NCI-H2227 treated with DMSO at 0.1 percent for 48 hours (cell line): ENCODE measurements around the gene OPN5.
"Not testable (repeated sequence)": the region's sequence is repeated elsewhere in the genome, so short reads cannot be mapped to it uniquely, and the experiment has no call there.

Experiments used
- DNase-seq: peaks from one replicate; lab custom pipeline; 2025; lab: John Stamatoyannopoulos, UW

Gene OPN5, protein sequence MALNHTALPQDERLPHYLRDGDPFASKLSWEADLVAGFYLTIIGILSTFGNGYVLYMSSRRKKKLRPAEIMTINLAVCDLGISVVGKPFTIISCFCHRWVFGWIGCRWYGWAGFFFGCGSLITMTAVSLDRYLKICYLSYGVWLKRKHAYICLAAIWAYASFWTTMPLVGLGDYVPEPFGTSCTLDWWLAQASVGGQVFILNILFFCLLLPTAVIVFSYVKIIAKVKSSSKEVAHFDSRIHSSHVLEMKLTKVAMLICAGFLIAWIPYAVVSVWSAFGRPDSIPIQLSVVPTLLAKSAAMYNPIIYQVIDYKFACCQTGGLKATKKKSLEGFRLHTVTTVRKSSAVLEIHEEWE

GRCh38 chr6:47781732-47782131 lies at the start of gene OPN5:
Gene OPN5, plus strand, starts transcription at chr6:47782032. Its CDS starts 35 bp downstream, at chr6:47782067.
- DNase-seq = no peak

DNA sequence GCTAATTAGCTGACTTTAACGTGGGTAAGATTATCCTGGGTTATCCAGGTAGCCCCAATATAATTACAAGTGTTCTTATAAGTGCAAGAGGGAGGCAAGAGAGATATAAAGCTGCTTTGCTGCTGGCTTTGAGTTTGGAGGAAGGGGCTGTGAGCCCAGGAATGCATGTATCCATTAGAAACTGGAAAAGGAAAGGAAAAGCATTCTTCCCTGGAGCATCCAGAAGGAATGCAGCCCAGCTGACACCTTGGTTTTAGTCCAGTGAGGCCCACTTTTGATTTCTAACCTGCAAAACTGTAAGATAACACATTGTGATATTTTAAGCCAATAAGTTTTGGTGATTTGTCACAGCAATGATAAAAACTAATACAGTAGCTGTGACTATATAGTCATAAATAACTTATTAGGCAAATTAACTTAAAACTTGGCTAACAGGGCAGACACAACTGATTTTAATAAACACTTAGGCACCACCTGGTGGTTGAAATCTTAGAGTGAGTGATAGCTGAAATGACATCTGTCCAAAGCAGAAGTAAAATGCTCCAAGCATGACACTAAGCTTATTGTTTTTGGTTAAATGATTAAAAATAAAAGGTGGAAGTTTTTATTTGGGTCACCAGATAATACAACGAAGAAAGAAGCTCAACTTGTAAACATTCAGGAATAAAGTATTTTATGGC lies 47.8 kb upstream of the OPN5 start:
- DNase-seq = no peak

- no peak for DNase-seq
These were observed 46.9 kb upstream of the OPN5 start for GRCh38 chr6:47734831-47735481.

GRCh38 chr6:47736083-47736700 lies 45.6 kb upstream of the OPN5 start:
- DNase-seq = no peak

DNA sequence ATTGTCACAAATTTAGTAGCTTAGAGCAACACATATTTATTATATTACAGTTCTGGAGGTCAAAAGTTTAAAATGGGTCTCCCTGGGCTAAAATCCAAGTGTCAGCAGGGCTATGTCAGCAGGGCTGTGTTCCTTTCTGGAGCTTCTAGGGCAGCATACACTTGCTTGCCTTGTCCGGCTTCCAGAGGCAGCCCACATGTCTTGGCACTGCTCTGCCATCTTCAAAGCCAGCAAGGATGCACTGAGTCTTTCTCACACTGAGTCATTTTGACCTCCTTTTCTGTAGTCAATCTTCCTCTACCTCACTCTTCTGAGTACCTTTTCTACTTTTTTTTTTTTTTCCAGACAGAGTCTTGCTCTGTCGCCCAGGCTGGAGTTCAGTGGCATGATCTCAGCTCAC lies 44.4 kb upstream of the OPN5 start:
- no peak for DNase-seq

GRCh38 chr6:47740714-47741113 lies 41.1 kb upstream of the OPN5 start:
- DNase-seq = no peak

DNA sequence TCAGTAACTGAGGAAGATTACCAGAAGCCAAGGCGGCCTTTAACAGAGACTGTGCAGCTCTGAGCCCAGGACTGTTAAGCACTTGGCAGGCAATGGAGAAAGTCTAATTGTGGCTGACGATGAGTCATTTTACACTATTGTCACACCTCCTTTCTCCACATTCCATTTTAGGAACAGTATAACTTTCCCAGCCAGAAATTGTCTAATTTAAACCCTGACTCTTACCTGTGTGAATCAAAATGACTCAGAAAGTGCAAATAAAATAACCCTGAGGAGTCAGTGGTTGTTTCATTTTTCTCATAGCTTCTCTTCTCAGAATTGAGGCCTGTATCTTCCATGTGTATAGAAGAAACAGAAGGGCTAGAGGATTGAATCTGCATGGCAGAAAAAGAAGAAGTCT lies 40.0 kb upstream of the OPN5 start:
- DNase-seq = no peak

- no peak for DNase-seq
These were observed 38.1 kb upstream of the OPN5 start for GRCh38 chr6:47743744-47744143.

GRCh38 chr6:47745269-47745668 lies 36.6 kb upstream of the OPN5 start:
- not testable (repeated sequence) for DNase-seq

DNA sequence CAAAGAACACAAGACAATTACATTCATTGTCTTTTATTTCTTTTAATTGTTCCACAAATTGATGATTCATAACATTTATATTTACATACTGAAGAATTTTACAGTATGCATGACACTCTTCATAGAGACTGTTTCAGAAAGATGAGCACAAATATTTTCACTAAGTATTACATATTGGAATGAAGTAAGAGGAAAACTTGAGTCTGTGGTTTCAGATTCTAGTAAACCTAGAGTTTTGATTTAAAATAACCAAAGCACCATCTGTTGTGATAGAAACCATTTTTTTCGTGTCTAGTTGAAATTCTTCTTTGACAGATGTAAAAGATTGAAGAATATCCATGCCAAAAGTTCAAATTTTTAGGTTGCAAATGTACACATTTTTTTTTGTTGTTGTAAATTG lies 32.1 kb upstream of the OPN5 start:
- DNase-seq = no peak

DNA sequence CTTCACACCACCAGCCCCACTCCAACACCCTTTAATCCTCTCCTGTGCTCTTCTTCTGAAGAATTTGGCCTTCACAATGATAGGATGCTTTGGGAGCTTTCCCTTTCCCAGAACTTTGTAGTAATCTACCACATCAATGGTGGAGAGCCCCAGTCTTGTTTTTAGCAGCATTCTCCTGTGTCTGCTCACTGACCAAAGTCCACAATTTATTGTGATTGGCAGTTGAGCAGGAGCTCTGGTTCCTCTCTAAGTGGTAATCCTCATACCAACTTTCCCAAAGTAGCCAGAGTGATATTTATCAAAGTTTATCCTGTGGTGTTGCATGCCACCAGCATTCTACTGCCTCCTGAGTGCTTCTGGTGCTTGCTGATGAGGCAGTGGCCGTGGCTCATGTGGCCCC lies 29.0 kb upstream of the OPN5 start:
- no peak for DNase-seq

- DNase-seq = no peak
These were observed 22.5 kb upstream of the OPN5 start for GRCh38 chr6:47759364-47759763.

DNA sequence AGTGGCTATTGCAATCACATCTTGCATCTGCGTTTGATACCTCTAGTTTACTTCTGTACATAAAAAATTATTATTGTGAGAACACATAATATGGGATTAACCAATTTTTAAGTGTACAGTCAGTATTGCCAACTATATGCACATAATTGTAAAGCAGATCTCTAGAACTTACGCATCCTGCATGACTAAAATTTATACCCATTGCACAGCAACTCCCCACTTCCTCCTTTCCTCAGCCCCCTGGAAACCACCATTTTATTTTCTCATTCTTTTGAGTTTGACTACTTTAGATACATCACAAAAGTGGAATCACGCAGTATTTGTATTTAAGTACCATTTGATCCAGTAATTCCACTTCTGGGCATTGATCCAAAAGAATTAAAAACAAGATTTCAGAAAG lies 19.3 kb upstream of the OPN5 start:
- no peak for DNase-seq

- no peak for DNase-seq
These were observed 15.4 kb upstream of the OPN5 start for GRCh38 chr6:47766445-47766844.

GRCh38 chr6:47767102-47767501 lies 14.7 kb upstream of the OPN5 start:
- DNase-seq = no peak

DNA sequence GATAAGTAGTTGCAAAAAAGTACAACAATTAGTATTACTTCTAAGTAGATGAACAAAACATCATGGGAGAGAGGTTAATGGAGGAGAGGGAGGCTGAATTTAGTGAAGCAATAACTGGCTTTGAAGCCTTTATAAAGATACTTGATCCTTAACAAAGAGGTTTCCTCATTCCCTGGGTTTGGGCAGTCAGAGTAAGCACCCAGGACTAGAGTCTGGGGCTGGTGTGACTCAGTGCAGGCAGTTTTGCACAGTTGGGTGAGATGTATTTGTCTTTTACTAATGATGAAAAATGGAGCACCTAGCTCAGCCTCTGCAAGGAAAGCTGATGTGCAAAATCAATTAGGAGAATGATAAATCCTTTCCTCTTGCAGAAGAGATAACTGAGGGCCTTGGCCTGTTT lies 11.8 kb upstream of the OPN5 start:
- no peak for DNase-seq

DNA sequence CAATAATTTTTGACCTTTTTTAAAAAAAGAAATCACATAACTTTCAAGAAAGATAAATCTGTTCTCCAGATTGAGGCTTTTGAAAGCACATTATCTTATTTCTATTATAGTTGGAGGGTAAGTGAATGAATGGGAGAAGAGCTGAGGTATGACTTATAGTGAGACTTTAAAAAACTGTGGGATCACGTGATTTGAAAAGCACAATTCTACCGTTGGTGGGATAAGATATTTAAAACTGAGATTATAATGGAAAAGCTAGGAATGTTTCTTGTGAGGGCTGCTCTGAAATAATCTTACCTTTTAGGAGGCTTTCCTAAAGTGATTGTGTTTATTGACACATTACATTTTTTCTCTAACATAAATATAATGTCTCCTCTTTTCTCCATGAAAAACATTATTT lies 9.5 kb upstream of the OPN5 start:
- no peak for DNase-seq

GRCh38 chr6:47773005-47773404 lies 8.8 kb upstream of the OPN5 start:
- no peak for DNase-seq

- peak; percentile 4 for DNase-seq
These were observed 1.1 kb upstream of the OPN5 start for GRCh38 chr6:47780510-47781356.

DNA sequence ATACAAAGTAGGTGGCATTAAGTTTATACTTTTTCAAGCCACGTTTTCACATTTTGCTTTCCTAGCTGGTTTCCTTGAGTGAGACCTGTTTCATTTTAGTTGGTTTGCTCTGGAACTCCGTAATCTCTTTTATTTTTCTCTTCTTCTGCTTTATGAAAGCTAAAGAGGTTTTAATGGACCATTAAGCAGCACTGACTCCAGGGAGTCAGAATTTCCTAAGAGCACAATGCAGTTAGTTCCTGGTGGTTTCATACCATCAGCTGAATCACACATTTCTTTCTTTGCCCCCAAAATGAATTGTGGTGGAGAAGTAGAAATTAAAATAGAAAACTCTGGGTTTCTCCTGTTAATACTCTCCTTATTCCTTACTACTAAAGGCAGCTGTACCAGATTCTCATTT lies 3.4 kb downstream of the OPN5 start:
- no peak for DNase-seq

DNA sequence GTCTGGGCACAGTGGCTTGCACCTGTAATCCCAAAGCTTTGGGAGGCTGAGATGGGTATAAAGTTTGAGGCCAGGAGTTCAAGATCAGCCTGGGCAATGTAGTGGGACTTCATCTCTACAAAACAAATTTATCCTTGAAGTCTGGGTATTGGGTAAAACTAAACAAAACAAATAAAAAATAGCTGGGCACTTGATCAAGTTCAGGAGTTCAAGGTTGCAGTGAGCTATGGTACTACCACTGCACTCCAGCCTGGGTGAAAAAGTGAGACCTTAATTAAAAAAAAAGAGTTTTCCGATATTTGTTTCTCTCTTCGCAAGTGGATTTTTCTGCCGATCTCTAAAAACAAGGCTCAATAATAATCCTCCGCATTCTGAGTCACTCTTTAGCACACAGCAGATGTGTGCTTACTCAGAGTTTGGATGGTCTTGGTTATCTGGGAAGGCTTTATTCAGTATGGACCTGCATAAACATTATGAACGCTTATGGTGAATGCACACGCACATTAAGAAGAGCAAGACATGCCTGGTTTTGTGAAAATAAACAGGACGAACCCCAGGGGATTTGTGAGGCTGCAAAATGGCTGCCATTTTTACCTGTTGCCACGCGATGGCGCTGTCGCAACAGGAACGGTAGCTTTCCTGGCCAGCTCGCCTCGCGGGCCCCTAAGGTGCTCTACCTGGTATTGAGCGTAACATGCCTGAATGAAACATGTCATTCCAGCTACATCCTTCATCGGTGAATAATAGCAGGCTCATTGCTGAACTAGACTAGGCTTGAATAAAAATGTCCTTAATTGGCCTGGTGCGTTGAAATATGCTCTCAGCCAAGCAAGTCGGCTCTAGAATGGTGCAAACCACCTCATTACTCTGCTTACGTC lies 6.0 kb downstream of the OPN5 start:
- peak; percentile 58 for DNase-seq
